Erythroblast (primary cell): Measurements from ENCODE around the gene CCDC40.

Experiments used
- DNase-seq, 2 experiments: peaks; one replicate each; lab custom pipeline; 2025; lab: John Stamatoyannopoulos, UW
- GATA1 ChIP-seq: IDR thresholded peaks from 2 replicates; pipeline ENCODE4 v1.6.1; 2011; ENCODE audit warnings: low read depth, mild to moderate bottlenecking, control low read depth, low read length, moderate library complexity
- POLR2A ChIP-seq: IDR thresholded peaks from 2 replicates; pipeline ENCODE4 v1.6.1; 2011; ENCODE audit warnings: mild to moderate bottlenecking, low read length

CCDC40 gene

GRCh38 chr17:80063830-80064585 lies 27.6 kb downstream of the CCDC40 start:
- DNase-seq: peak in 1 of 2 experiments; percentile 18
- TF ChIP-seq GATA1 (no peak), POLR2A (no peak)

GRCh38 chr17:80064696-80065095 lies 28.3 kb downstream of the CCDC40 start:
- DNase-seq: no peak
- TF ChIP-seq GATA1: no peak
- TF ChIP-seq POLR2A: no peak

- TF ChIP-seq GATA1: no peak
- no peak for TF ChIP-seq POLR2A
- DNase-seq: no peak
Observed at GRCh38 chr17:80065478-80066170, 29.2 kb downstream of the CCDC40 start.

- TF ChIP-seq GATA1: no peak
- TF ChIP-seq POLR2A: no peak
- DNase-seq: no peak
Observed at GRCh38 chr17:80067393-80067986, 31.0 kb downstream of the CCDC40 start.

GRCh38 chr17:80068301-80069222 lies 32.1 kb downstream of the CCDC40 start:
- TF ChIP-seq POLR2A (no peak), GATA1 (no peak)
- no peak for DNase-seq

GRCh38 chr17:80070375-80071115 lies 34.1 kb downstream of the CCDC40 start:
- TF ChIP-seq GATA1: no peak
- no peak for TF ChIP-seq POLR2A
- DNase-seq: no peak

GRCh38 chr17:80071116-80071841 lies 34.8 kb downstream of the CCDC40 start:
- no peak for TF ChIP-seq GATA1
- no peak for TF ChIP-seq POLR2A
- DNase-seq: no peak

- no peak for DNase-seq
- TF ChIP-seq POLR2A (no peak), GATA1 (no peak)
Observed at GRCh38 chr17:80072410-80072809, 36.0 kb downstream of the CCDC40 start.

- TF ChIP-seq POLR2A: no peak
- no peak for TF ChIP-seq GATA1
- no peak for DNase-seq
Observed at GRCh38 chr17:80080081-80080480, 43.6 kb downstream of the CCDC40 start.

GRCh38 chr17:80081596-80081995 lies 45.2 kb downstream of the CCDC40 start:
- TF ChIP-seq GATA1: no peak
- no peak for TF ChIP-seq POLR2A
- DNase-seq: no peak

GRCh38 chr17:80082403-80083135 lies 46.1 kb downstream of the CCDC40 start:
- peak; percentile 64 to 77 for DNase-seq
- TF ChIP-seq POLR2A (no peak), GATA1 (no peak)

GRCh38 chr17:80083136-80083661 lies 46.8 kb downstream of the CCDC40 start:
- DNase-seq: no peak
- no peak for TF ChIP-seq POLR2A
- no peak for TF ChIP-seq GATA1
